ENCODE data around the gene BPIFB6.

The BPIFB6 gene

GRCh38 chr20:33076662-33077372 lies 45.4 kb downstream of the BPIFB6 start:
- no peak for TF ChIP-seq CTCF (IDR thresholded peaks at IDR 0.05)
- intact Hi-C loops (cut with DNase I; ENCODE audit: low total_unique reads): no loop called here
- no peak for DNase-seq

GRCh38 chr20:33079259-33079658 lies 47.8 kb downstream of the BPIFB6 start, which contains the start of gene BPIFB4:
Gene BPIFB4 (plus strand): TSS chr20:33079643. CDS start chr20:33081527, 1,884 bp downstream.
- H3K4me1 ChIP-seq: no peaks in the 10 kb centered on the region
- DNase-seq: no peak
- no peaks in the 10 kb centered on the region for H3K9me3 ChIP-seq
- TF ChIP-seq CTCF (IDR thresholded peaks at IDR 0.05): no peak
- no peaks in the 10 kb centered on the region for H3K36me3 ChIP-seq
- no peak within 1 kb of the TSS for H3K27ac ChIP-seq
- intact Hi-C loops (cut with DNase I; ENCODE audit: low total_unique reads): no loop called here
- H3K27me3 ChIP-seq: peaks cover 0 to 40% of the 10 kb centered on the region in 2 donors
- no peak within 1 kb of the TSS for H3K4me3 ChIP-seq

More at GRCh38 chr20:33076662-33077372, 45.4 kb downstream of the BPIFB6 start:
- Histone ChIP-seq H3K36me3 (no peaks in the 10 kb centered on the region), H3K4me3 (no peak overlapping the region), H3K9me3 (no peaks in the 10 kb centered on the region), H3K4me1 (no peaks in the 10 kb centered on the region), H3K27me3 (peaks cover 0 to 27% of the 10 kb centered on the region in 2 donors), H3K27ac (no peak overlapping the region)

GRCh38 chr20:33081411-33082154 lies 50.1 kb downstream of the BPIFB6 start:
- TF ChIP-seq CTCF (IDR thresholded peaks at IDR 0.05): no peak
- Histone ChIP-seq H3K4me3 (no peak overlapping the region), H3K27me3 (peaks cover 0 to 36% of the 10 kb centered on the region in 2 donors), H3K4me1 (no peaks in the 10 kb centered on the region), H3K9me3 (no peaks in the 10 kb centered on the region), H3K27ac (no peak overlapping the region), H3K36me3 (no peaks in the 10 kb centered on the region)
- intact Hi-C loops (cut with DNase I; ENCODE audit: low total_unique reads): no loop called here
- DNase-seq: no peak

- intact Hi-C loops (cut with DNase I; ENCODE audit: low total_unique reads): no loop called here
- Histone ChIP-seq H3K4me1 (no peaks in the 10 kb centered on the region), H3K9me3 (no peaks in the 10 kb centered on the region), H3K4me3 (no peak overlapping the region), H3K27me3 (peaks cover 0 to 27% of the 10 kb centered on the region in 2 donors), H3K27ac (no peak overlapping the region), H3K36me3 (no peaks in the 10 kb centered on the region)
- TF ChIP-seq CTCF (IDR thresholded peaks at IDR 0.05): no peak
- no peak for DNase-seq
Measured at GRCh38 chr20:33082546-33082945, 51.1 kb downstream of the BPIFB6 start.

- TF ChIP-seq CTCF (IDR thresholded peaks at IDR 0.05): no peak
- H3K9me3 ChIP-seq: no peaks in the 10 kb centered on the region
Measured at GRCh38 chr20:33083544-33084340, 52.3 kb downstream of the BPIFB6 start.

More at GRCh38 chr20:33083544-33084340, 52.3 kb downstream of the BPIFB6 start:
- intact Hi-C loops (cut with DNase I; ENCODE audit: low total_unique reads): no loop called here
- no peak for DNase-seq
- H3K36me3 ChIP-seq: no peaks in the 10 kb centered on the region
- H3K27ac ChIP-seq: no peak overlapping the region
- H3K27me3 ChIP-seq: peaks cover 0 to 22% of the 10 kb centered on the region in 2 donors
- H3K4me3 ChIP-seq: no peak overlapping the region
- no peaks in the 10 kb centered on the region for H3K4me1 ChIP-seq

All from tibial artery (tissue), 4 donors.